HG03060 (cell line): ENCODE measurements around the gene GRHL3.
"Not testable (repeated sequence)": the region's sequence is repeated elsewhere in the genome, so short reads cannot be mapped to it uniquely, and the experiment has no call there.

Experiments
- ATAC-seq: cut with Tn5 transposase; IDR thresholded peaks from one replicate; pipeline ENCODE4 v1.9.1; 2021; ENCODE audit warnings: low read depth, moderate number of reproducible peaks; ENCODE audit not compliant: unreplicated experiment

Gene GRHL3

GRCh38 chr1:24319312-24319863, at the start of gene GRHL3:
Gene GRHL3 (plus strand): TSS chr1:24319357. CDS start chr1:24319552, 195 bp downstream.
- ATAC-seq = no peak

- not testable (repeated sequence) for ATAC-seq
These were observed 44.7 kb upstream of the GRHL3 start for GRCh38 chr1:24274203-24275103.

- no peak for ATAC-seq
These were observed 44.1 kb upstream of the GRHL3 start for GRCh38 chr1:24275104-24275410.

GRCh38 chr1:24275510-24275909, 43.6 kb upstream of the GRHL3 start:
- ATAC-seq = no peak

GRCh38 chr1:24276791-24277190, 42.4 kb upstream of the GRHL3 start:
- no peak for ATAC-seq

- ATAC-seq = no peak
These were observed 41.6 kb upstream of the GRHL3 start for GRCh38 chr1:24277420-24278169.

- ATAC-seq = no peak
These were observed 40.4 kb upstream of the GRHL3 start for GRCh38 chr1:24278726-24279125.

- no peak for ATAC-seq
These were observed 39.4 kb upstream of the GRHL3 start for GRCh38 chr1:24279590-24280232.

GRCh38 chr1:24281591-24281990, 37.6 kb upstream of the GRHL3 start:
- ATAC-seq = no peak

- no peak for ATAC-seq
These were observed 36.7 kb upstream of the GRHL3 start for GRCh38 chr1:24282491-24282890.

GRCh38 chr1:24283326-24284155, 35.6 kb upstream of the GRHL3 start:
- ATAC-seq = no peak

- no peak for ATAC-seq
These were observed 35.0 kb upstream of the GRHL3 start for GRCh38 chr1:24284156-24284471.

- no peak for ATAC-seq
These were observed 33.9 kb upstream of the GRHL3 start for GRCh38 chr1:24285231-24285630.

GRCh38 chr1:24286246-24287010, 32.7 kb upstream of the GRHL3 start:
- no peak for ATAC-seq

- ATAC-seq = not testable (repeated sequence)
These were observed 31.4 kb upstream of the GRHL3 start for GRCh38 chr1:24287779-24288178.

- ATAC-seq = no peak
These were observed 30.7 kb upstream of the GRHL3 start for GRCh38 chr1:24288479-24288878.

GRCh38 chr1:24289937-24290595, 29.1 kb upstream of the GRHL3 start:
- ATAC-seq = no peak

- no peak for ATAC-seq
These were observed 28.1 kb upstream of the GRHL3 start for GRCh38 chr1:24290933-24291487.

GRCh38 chr1:24292103-24292502, 27.1 kb upstream of the GRHL3 start:
- ATAC-seq = no peak
